ENCODE data around the gene NAGLU.

Gene NAGLU

GRCh38 chr17:42565523-42566214, 29.6 kb downstream of the NAGLU start:
- DNase-seq = no peak

- no peak for DNase-seq
Observed at GRCh38 chr17:42566215-42566882, 30.3 kb downstream of the NAGLU start.

GRCh38 chr17:42566883-42567573, 31.0 kb downstream of the NAGLU start, which contains the start of gene MLX:
Gene MLX (plus strand): TSS chr17:42567100. CDS start chr17:42567125, 25 bp downstream.
- peak; percentile 88 to 89 for DNase-seq

GRCh38 chr17:42568341-42569111, 32.5 kb downstream of the NAGLU start:
- no peak for DNase-seq

- no peak for DNase-seq
Observed at GRCh38 chr17:42571435-42572225, 35.6 kb downstream of the NAGLU start.

- DNase-seq = no peak
Observed at GRCh38 chr17:42573095-42573494, 37.1 kb downstream of the NAGLU start.

GRCh38 chr17:42574463-42574862, 38.4 kb downstream of the NAGLU start:
- DNase-seq = no peak

GRCh38 chr17:42577140-42577531, 41.1 kb downstream of the NAGLU start:
- no peak for DNase-seq

GRCh38 chr17:42577532-42578281, 41.7 kb downstream of the NAGLU start, which contains the start of gene PSMC3IP:
Gene PSMC3IP (minus strand): TSS chr17:42577729. CDS start chr17:42577686, 43 bp downstream.
- peak; percentile 98 for DNase-seq

- peak; percentile 92 to 93 for DNase-seq
Observed at GRCh38 chr17:42578282-42578869, 42.3 kb downstream of the NAGLU start.

- no peak for DNase-seq
Observed at GRCh38 chr17:42579794-42580551, 43.9 kb downstream of the NAGLU start.

- DNase-seq = no peak
Observed at GRCh38 chr17:42581744-42582270, 45.8 kb downstream of the NAGLU start.

GRCh38 chr17:42584880-42585279, 48.8 kb downstream of the NAGLU start:
- peak; percentile 31 to 49 for DNase-seq

- peak in 1 of 2 experiments; percentile 11 for DNase-seq
Observed at GRCh38 chr17:42585353-42585752, 49.3 kb downstream of the NAGLU start.

GRCh38 chr17:42586514-42587230, 50.6 kb downstream of the NAGLU start:
- DNase-seq = no peak

- DNase-seq = no peak
Observed at GRCh38 chr17:42590886-42591285, 54.8 kb downstream of the NAGLU start.

GRCh38 chr17:42591411-42591810, 55.4 kb downstream of the NAGLU start:
- DNase-seq = no peak
